KMS-11 (cell line): ENCODE results near the gene ENTPD6.

Experiments
- H2AFZ ChIP-seq: fragments of 200-600 bp; sonication (generic); 2 replicates; pipeline ENCODE4 v1.6.1; 2016; ENCODE audit warnings: antibody characterized with exemption, mixed run types, low read depth
- H3K27ac ChIP-seq: fragments of 200-600 bp; sonication (generic); 2 replicates; pipeline ENCODE4 v1.6.1; 2016; ENCODE audit warnings: mild to moderate bottlenecking, mixed run types
- H3K27me3 ChIP-seq: fragments of 200-600 bp; sonication (generic); 2 replicates; pipeline ENCODE4 v1.6.1; 2017; ENCODE audit warnings: mild to moderate bottlenecking, low read depth, mixed run types, moderate library complexity; ENCODE audit not compliant: insufficient read depth
- H3K36me3 ChIP-seq: fragments of 200-600 bp; sonication (generic); 2 replicates; pipeline ENCODE4 v1.6.1; 2017; ENCODE audit warnings: mild to moderate bottlenecking, mixed run types; ENCODE audit not compliant: insufficient read depth
- H3K4me1 ChIP-seq: fragments of 200-600 bp; sonication (generic); 2 replicates; pipeline ENCODE4 v1.6.1; 2016; ENCODE audit warnings: mild to moderate bottlenecking, low read depth, mixed run types; ENCODE audit not compliant: poor library complexity, severe bottlenecking
- H3K4me2 ChIP-seq: fragments of 200-600 bp; sonication (generic); 2 replicates; pipeline ENCODE4 v1.7.0; 2016; ENCODE audit warnings: mild to moderate bottlenecking, mixed run types
- H3K4me3 ChIP-seq: fragments of 200-600 bp; sonication (generic); IDR thresholded peaks from 2 replicates; pipeline ENCODE4 v1.6.1; 2017; ENCODE audit warnings: low read depth, low read length, mixed read lengths; ENCODE audit not compliant: insufficient read depth
- H3K79me2 ChIP-seq: fragments of 200-600 bp; sonication (generic); 2 replicates; pipeline ENCODE4 v1.6.1; 2016; ENCODE audit warnings: low read depth, mixed run types; ENCODE audit not compliant: insufficient read depth
- H3K9ac ChIP-seq: fragments of 200-600 bp; sonication (generic); 2 replicates; pipeline ENCODE4 v1.6.1; 2016; ENCODE audit warnings: mild to moderate bottlenecking, mixed run types
- H4K20me1 ChIP-seq: fragments of 200-600 bp; sonication (generic); 2 replicates; pipeline ENCODE4 v1.6.1; 2016; ENCODE audit warnings: mild to moderate bottlenecking, mixed run types; ENCODE audit not compliant: insufficient read depth
- TF ChIP-seq, protein P1 (sequence below): fragments of 200-600 bp; sonication (generic); conservative IDR thresholded peaks from 2 replicates; pipeline ENCODE4 v1.6.1; 2017; ENCODE audit warnings: low read depth, mild to moderate bottlenecking, antibody characterized with exemption, low read length, moderate library complexity, mixed read lengths

ENTPD6 gene

DNA sequence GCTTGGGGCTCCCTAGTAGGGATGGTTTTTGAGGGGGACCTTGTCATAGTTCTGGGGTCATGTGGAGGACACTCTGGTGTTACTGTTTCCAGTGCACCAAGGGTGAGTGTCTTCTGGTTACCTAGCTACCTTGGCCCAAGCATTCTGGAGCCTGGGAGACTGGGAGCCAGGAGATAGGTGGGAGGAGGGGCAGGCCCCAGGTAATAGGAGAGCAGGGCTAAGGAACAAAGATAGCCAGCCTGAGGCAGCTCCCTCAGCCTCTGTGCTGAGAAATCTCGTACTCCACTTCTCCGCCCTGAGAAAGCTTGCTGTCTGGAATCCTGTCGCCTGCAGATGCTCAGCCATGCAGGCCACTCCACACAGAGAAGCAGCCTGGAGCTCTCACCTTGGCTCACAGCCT lies 8.3 kb upstream of the ENTPD6 start:
- no peak overlapping the region for H3K27ac ChIP-seq

DNA sequence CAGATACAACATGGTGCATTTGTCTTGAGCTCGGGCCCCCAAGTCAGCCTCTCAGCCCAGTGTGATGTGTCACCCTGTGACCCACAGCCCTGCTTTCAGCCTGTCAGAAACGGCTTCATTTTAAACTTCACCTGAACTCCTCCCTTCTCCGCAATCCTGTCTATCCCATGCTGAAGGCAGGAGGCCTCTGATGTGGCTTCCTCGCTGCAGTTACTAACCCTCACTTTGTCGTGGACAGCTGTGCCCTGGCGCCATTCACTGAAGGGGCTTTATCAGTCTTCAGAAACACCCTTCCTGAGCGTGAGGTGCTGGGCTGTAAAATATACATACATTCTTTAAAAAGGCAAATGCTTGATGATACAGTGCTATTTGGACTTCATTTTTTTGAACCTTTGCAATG lies 7.9 kb upstream of the ENTPD6 start:
- no peaks in the 10 kb centered on the region for H4K20me1 ChIP-seq
- H3K27ac ChIP-seq = no peak overlapping the region
- H3K4me2 ChIP-seq = no peak overlapping the region
- H2AFZ ChIP-seq = no peak overlapping the region
- TF ChIP-seq, protein P1, sequence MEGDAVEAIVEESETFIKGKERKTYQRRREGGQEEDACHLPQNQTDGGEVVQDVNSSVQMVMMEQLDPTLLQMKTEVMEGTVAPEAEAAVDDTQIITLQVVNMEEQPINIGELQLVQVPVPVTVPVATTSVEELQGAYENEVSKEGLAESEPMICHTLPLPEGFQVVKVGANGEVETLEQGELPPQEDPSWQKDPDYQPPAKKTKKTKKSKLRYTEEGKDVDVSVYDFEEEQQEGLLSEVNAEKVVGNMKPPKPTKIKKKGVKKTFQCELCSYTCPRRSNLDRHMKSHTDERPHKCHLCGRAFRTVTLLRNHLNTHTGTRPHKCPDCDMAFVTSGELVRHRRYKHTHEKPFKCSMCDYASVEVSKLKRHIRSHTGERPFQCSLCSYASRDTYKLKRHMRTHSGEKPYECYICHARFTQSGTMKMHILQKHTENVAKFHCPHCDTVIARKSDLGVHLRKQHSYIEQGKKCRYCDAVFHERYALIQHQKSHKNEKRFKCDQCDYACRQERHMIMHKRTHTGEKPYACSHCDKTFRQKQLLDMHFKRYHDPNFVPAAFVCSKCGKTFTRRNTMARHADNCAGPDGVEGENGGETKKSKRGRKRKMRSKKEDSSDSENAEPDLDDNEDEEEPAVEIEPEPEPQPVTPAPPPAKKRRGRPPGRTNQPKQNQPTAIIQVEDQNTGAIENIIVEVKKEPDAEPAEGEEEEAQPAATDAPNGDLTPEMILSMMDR = no peak
- no peaks in the 10 kb centered on the region for H3K27me3 ChIP-seq
- H3K4me1 ChIP-seq = no peaks in the 10 kb centered on the region
- no peak overlapping the region for H3K9ac ChIP-seq
- no peaks in the 10 kb centered on the region for H3K79me2 ChIP-seq
- H3K36me3 ChIP-seq = no peaks in the 10 kb centered on the region
- no peak overlapping the region for H3K4me3 ChIP-seq

More for the DNA sequence above, 8.3 kb upstream of the ENTPD6 start:
- TF ChIP-seq, protein P1 = no peak
- H3K4me1 ChIP-seq = no peaks in the 10 kb centered on the region
- no peak overlapping the region for H2AFZ ChIP-seq
- no peaks in the 10 kb centered on the region for H3K27me3 ChIP-seq
- H3K79me2 ChIP-seq = no peaks in the 10 kb centered on the region
- no peak overlapping the region for H3K4me3 ChIP-seq
- no peaks in the 10 kb centered on the region for H4K20me1 ChIP-seq
- H3K9ac ChIP-seq = no peak overlapping the region
- no peak overlapping the region for H3K4me2 ChIP-seq
- H3K36me3 ChIP-seq = no peaks in the 10 kb centered on the region

DNA sequence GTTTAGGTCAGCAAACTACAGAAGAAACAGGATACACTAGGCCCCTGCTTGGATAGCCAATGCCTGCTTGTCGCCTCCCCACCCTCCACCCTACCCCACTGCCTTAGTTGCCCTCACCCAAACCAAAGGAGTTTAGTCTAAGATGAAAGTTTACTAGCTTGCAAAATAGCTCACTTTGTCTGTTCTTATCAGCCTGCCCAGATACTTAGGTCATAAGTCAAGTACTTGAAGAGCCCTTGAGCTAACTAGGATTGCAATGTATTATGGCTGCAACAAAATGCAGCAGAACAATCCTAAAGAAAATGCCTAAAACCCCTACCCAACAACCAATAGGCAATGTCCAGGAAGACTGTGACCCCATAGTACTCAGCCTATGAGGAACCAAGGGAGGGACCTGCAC lies 7.3 kb upstream of the ENTPD6 start:
- Histone ChIP-seq H2AFZ (no peak overlapping the region), H3K27ac (no peak overlapping the region)

DNA sequence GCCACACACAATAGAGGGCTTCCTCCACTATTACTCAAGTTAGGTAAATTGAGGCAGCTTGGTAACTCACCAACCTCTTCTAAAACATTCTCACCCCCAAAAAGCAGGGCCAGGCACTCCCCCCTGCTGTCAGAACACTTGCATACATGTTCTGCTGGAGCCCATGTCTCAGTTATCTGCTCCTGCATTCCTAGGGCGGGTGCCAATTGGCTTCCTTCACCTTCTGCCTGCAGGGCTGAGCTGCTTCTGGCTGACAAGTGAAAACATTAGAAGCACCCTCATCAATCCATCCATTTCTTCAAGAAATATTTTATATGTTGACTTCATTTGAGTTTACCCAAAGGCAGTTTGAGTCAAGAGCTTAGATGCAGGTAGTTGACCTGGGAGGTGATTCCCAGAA lies 4.5 kb upstream of the ENTPD6 start:
- Histone ChIP-seq H3K79me2 (no peaks in the 10 kb centered on the region; the same call in 1 of the 2 replicates), H4K20me1 (no peaks in the 10 kb centered on the region), H3K4me2 (no peak overlapping the region), H3K36me3 (no peaks in the 10 kb centered on the region), H3K4me3 (no peak overlapping the region), H2AFZ (no peak overlapping the region), H3K27me3 (no peaks in the 10 kb centered on the region), H3K4me1 (peaks cover 9% of the 10 kb centered on the region), H3K27ac (no peak overlapping the region), H3K9ac (no peak overlapping the region)
- TF ChIP-seq, protein P1 = no peak

More for the DNA sequence above, 7.3 kb upstream of the ENTPD6 start:
- H3K79me2 ChIP-seq = no peaks in the 10 kb centered on the region
- no peak overlapping the region for H3K4me2 ChIP-seq
- TF ChIP-seq, protein P1 = no peak
- H3K4me1 ChIP-seq = no peaks in the 10 kb centered on the region
- H3K27me3 ChIP-seq = no peaks in the 10 kb centered on the region
- H3K9ac ChIP-seq = no peak overlapping the region
- H4K20me1 ChIP-seq = no peaks in the 10 kb centered on the region
- H3K36me3 ChIP-seq = no peaks in the 10 kb centered on the region
- no peak overlapping the region for H3K4me3 ChIP-seq
